ENCODE results near the gene EXOSC1.
"Not testable (repeated sequence)": the region's sequence is repeated elsewhere in the genome, so short reads cannot be mapped to it uniquely, and the experiment has no call there.

DNA sequence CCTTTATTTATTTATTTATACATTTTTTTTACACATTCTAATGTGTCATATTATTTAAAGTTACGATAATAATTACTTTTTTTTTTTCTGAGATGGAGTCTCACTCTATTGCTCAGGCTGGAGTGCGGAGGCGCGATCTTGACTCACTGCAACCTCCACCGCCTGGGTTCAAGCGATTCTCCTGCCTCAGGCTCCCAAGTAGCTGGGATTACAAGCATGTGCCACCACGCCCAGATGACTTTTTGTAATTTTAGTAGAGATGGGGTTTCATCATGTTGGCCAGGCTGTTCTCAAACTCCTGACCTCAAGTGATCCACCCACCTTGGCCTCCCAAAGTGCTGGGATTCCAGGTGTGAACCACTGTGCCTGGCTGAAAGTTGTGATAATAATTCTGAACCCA lies 39.3 kb downstream of the EXOSC1 start:
- TF ChIP-seq, protein P1, sequence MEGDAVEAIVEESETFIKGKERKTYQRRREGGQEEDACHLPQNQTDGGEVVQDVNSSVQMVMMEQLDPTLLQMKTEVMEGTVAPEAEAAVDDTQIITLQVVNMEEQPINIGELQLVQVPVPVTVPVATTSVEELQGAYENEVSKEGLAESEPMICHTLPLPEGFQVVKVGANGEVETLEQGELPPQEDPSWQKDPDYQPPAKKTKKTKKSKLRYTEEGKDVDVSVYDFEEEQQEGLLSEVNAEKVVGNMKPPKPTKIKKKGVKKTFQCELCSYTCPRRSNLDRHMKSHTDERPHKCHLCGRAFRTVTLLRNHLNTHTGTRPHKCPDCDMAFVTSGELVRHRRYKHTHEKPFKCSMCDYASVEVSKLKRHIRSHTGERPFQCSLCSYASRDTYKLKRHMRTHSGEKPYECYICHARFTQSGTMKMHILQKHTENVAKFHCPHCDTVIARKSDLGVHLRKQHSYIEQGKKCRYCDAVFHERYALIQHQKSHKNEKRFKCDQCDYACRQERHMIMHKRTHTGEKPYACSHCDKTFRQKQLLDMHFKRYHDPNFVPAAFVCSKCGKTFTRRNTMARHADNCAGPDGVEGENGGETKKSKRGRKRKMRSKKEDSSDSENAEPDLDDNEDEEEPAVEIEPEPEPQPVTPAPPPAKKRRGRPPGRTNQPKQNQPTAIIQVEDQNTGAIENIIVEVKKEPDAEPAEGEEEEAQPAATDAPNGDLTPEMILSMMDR (IDR thresholded peaks at IDR 0.05): not testable (repeated sequence)
- TF ChIP-seq POLR2A (IDR thresholded peaks at IDR 0.05): not testable (repeated sequence)

All from body of pancreas (tissue), 4 donors.